ENCODE measurements around the gene ALX4.

GRCh38 chr11:44274404-44274803 is 35.5 kb downstream of the ALX4 start:
- TF ChIP-seq POLR2AphosphoS5 (IDR thresholded peaks at IDR 0.05) (no peak), POLR2A (IDR thresholded peaks at IDR 0.05; ENCODE audit: low read depth) (no peak)
